NCI-H146 (cell line): ENCODE data around the gene TFAM.
"Not testable (repeated sequence)": the region's sequence is repeated elsewhere in the genome, so short reads cannot be mapped to it uniquely, and the experiment has no call there.

ENCODE experiments used
- DNase-seq: peaks from one replicate; lab custom pipeline; 2025; lab: John Stamatoyannopoulos, UW

The TFAM gene

GRCh38 chr10:58372607-58373441 lies 12.4 kb upstream of the TFAM start:
- no peak for DNase-seq

DNA sequence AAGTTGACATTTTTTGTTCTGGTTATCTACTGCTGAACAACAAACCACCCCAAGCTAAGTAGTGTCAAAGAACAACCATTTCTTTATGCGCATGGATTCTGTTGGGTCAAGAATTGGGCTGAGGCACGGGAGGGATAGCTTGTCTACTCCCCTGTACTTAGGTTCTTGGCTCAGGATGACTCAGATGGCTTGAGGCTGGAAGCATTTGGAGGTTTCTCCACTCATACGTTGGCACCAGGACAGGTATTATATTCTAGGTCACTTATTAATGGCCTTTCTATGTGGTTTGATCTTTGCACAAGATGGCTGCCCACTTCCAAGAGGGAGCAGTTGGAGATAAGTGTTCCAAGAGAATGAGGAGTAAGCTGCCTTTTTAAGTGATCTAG lies 11.8 kb upstream of the TFAM start:
- DNase-seq = no peak

- no peak for DNase-seq
Measured at GRCh38 chr10:58382489-58382995, 2.7 kb upstream of the TFAM start.

GRCh38 chr10:58384095-58384494 lies 1.1 kb upstream of the TFAM start:
- no peak for DNase-seq

DNA sequence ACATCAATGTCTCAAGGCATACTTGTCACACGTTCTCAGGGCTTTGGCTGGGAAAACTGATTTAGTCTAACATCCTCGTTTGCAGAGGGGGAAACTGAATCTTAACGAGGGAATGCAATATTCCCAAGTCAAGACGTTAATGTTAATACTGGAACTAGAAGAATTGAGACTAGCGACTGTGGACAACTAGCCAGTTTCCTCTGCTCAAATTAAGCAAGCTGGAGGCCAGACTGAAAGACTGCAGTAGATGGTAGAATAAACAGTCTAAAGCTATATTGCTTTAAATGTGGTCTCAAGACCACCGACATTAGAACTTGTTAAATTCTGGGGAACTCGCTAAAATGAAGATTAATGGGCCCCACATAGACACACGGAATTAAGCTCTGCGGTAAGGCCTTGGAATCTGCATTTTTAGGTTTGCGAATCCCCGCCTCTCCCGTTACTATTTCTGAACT lies 639 bp upstream of the TFAM start:
- DNase-seq = no peak

DNA sequence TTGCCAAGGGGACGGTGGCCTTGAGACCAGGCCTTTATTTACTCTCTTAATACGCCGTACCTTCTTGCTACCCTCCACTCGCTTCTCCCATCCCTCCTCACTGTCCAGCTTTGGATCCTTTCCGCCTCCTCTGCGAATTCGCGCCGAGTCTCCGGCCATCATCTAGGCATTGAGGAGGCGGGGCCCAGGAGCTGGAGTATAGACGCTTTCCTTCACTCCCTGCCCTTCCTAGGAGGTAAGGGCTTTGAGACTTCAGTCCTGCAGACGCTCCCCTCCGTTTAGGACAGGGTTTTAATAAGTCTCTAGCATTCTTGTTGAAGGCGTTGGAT lies 538 bp downstream of the TFAM start:
- peak; percentile 53 for DNase-seq

DNA sequence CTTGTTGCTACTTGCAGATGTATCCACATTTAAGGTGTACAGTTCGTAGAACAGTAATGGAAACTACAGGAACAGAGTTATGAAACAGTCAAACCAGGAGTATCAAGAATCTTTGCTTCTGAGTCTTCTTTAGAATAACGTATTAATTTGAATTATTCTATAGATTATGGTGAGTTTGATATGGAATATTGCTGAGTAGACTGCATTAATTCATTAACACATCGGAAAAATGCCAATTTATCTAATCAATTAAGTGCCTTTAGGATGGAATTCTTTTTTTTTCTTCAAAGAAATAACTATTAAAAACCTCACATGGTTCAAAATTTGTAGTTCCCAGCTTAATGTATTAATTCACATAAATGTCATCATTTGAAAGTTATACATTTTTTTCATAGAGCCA lies 3.8 kb downstream of the TFAM start:
- no peak for DNase-seq

- DNase-seq = no peak
Measured at GRCh38 chr10:58393317-58393716, 8.1 kb downstream of the TFAM start.

GRCh38 chr10:58394471-58394870 lies 9.3 kb downstream of the TFAM start:
- DNase-seq = no peak

DNA sequence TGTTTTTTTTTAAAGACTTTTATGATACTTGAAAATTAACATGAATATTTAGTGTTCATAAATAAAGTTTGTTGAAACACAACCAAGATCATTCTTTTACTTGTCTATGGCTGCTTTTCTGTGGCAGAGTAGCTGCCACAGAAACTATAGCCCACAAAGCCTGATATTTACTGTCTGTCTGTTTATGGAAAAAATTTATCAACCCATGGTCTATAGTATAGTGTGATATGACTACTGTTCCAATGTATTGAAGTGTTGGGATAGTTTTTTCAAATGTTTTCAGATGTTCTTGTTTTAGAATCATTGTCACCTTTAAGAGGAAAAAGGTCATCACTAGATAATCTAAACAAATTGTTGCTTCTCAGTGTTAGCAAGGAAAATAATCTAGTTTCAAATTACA lies 10.8 kb downstream of the TFAM start:
- DNase-seq = no peak

- no peak for DNase-seq
Measured at GRCh38 chr10:58397830-58398229, 12.6 kb downstream of the TFAM start.

DNA sequence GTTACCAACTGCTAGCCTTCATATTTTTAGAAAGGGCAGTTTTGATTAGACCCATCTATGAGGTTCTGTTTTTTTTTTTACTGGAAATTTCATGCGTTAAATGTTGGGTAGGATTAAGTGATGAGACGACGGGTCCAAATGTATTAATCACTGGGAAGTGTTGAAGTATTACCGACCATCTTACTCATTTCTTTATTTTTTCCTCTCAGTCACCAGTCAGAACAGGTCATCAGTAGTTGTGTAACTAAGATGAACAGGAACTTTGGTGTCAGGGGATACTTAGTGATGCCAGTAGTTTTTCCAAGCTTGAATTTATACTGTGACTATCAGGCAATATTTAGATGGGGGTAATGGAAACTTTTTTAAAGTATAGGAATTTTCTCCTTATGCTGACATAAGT lies 14.2 kb downstream of the TFAM start:
- DNase-seq = no peak

- DNase-seq = no peak
Measured at GRCh38 chr10:58400609-58401008, 15.4 kb downstream of the TFAM start.

- no peak for DNase-seq
Measured at GRCh38 chr10:58404001-58404400, 18.8 kb downstream of the TFAM start.

GRCh38 chr10:58409956-58410610 lies 24.9 kb downstream of the TFAM start:
- no peak for DNase-seq

GRCh38 chr10:58412502-58412961 lies 27.3 kb downstream of the TFAM start:
- no peak for DNase-seq

- no peak for DNase-seq
Measured at GRCh38 chr10:58414270-58415041, 29.2 kb downstream of the TFAM start.

- DNase-seq = no peak
Measured at GRCh38 chr10:58415757-58416156, 30.5 kb downstream of the TFAM start.

DNA sequence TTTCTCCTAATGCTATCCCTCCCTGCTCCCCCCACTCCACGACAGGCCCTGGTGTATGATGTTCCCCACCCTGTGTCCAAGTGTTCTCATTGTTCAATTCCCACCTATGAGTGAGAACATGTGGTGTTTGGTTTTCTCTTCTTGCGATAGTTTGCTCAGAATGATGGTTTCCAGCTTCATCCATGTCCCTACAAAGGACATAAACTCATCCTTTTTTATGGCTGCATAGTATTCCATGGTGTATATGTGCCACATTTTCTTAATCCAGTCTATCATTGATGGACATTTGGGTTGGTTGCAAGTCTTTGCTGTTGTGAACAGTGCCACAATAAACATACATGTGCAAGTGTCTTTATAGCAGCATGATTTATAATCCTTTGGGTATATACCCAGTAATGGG lies 32.7 kb downstream of the TFAM start:
- DNase-seq = not testable (repeated sequence)

GRCh38 chr10:58424176-58424575 lies 39.0 kb downstream of the TFAM start:
- DNase-seq = no peak

GRCh38 chr10:58428436-58428835 lies 43.2 kb downstream of the TFAM start:
- not testable (repeated sequence) for DNase-seq

DNA sequence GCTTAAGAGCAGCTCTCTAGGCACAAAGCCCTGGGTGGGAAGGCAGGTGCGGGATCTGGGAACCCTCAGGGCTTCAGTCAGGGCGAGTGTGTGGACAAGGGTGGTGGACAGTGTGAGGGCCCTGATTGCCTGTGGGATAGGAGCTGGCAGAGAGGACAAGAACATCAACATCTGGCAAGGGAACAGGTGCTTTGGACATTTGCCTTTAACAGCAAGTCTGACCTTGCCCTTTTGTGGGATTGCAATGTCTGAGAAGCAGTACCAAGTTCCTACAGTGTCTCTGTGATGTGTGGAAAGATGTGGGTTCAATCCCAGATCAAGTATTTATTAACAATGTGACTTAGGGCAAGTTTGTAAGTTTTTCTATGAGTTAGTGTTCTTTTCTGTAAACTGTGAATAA lies 46.7 kb downstream of the TFAM start:
- no peak for DNase-seq

DNA sequence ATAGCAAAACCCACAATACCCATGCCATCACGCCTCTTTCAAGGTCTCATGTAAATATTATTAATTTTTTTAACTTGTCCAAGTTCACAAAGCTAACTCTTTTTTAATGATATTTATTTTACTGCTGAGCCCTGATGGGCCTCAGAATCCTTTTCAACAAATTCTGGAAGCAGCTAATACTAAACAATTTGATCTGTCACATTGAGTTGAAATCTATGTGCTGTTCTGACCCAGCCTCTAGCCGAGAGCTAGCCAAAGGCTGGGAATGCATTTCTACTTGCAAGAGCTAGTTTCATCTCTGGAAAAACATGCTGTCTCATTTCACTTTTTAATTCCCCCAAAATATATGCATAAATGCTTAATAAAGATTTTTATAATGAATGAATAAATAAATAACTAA lies 47.9 kb downstream of the TFAM start:
- DNase-seq = no peak
